Large intestine (tissue), 3 donors: ENCODE data around the gene TNRC6C. TPM values are rescaled to one million over a fixed set of nuclear protein-coding genes. Genes with fewer than 3 reads are reported as not detected.

Experiments used
- DNase-seq, 2 donors: peaks; one replicate each; pipeline versions ENCODE4 v3.0.0 to v3.0.0-alpha.2; 2013
- H3K27ac ChIP-seq: one replicate; pipeline ENCODE4 v1.5.1; 2013; ENCODE audit warnings: low read length
- H3K27me3 ChIP-seq: 2 replicates; pipeline ENCODE4 v1.6.1; 2013; ENCODE audit warnings: low read length; ENCODE audit not compliant: control insufficient read depth, insufficient read depth
- H3K36me3 ChIP-seq: 2 replicates; pipeline ENCODE4 v1.6.1; 2013; ENCODE audit warnings: low read length; ENCODE audit not compliant: control insufficient read depth, insufficient read depth
- H3K4me1 ChIP-seq: one replicate; pipeline ENCODE4 v1.6.1; 2013; ENCODE audit warnings: low read length; ENCODE audit not compliant: control insufficient read depth, insufficient read depth
- H3K4me3 ChIP-seq: one replicate; pipeline ENCODE4 v1.5.1; 2013; ENCODE audit warnings: low read length
- H3K9me3 ChIP-seq: one replicate; pipeline ENCODE4 v1.6.1; 2013; ENCODE audit warnings: mild to moderate bottlenecking, low read depth, low read length, moderate library complexity; ENCODE audit not compliant: control insufficient read depth
- WGBS: methylation state at CpG from one replicate; pipeline ENCODE4 v1.1.5; 2013; ENCODE audit warnings: low lambda C conversion rate; ENCODE audit not compliant: insufficient coverage; 5-methylcytosine and 5-hydroxymethylcytosine counted together
- polyA plus RNA-seq: library from polyadenylated mRNA; unstranded; fragments of 120-200 nt; gene quantifications from one replicate; pipeline ENCODE4 v1.2.1, GENCODE V29; 2013

The TNRC6C gene
- polyA plus RNA-seq, 1 donor, result 6.5 TPM

GRCh38 chr17:77923776-77924513 is 34.6 kb upstream of the TNRC6C start:
- WGBS, result no CpG with 5 or more reads among the region's 10 CpGs
- DNase-seq, result peak; percentile 49 to 56
- no peaks in the 10 kb centered on the region for H3K9me3 ChIP-seq
- H3K27me3 ChIP-seq, result peaks cover 74% of the 10 kb centered on the region
- no peak overlapping the region for H3K27ac ChIP-seq
- no peak overlapping the region for H3K4me3 ChIP-seq
- peaks cover 4% of the 10 kb centered on the region for H3K4me1 ChIP-seq
- no peaks in the 10 kb centered on the region for H3K36me3 ChIP-seq

DNA sequence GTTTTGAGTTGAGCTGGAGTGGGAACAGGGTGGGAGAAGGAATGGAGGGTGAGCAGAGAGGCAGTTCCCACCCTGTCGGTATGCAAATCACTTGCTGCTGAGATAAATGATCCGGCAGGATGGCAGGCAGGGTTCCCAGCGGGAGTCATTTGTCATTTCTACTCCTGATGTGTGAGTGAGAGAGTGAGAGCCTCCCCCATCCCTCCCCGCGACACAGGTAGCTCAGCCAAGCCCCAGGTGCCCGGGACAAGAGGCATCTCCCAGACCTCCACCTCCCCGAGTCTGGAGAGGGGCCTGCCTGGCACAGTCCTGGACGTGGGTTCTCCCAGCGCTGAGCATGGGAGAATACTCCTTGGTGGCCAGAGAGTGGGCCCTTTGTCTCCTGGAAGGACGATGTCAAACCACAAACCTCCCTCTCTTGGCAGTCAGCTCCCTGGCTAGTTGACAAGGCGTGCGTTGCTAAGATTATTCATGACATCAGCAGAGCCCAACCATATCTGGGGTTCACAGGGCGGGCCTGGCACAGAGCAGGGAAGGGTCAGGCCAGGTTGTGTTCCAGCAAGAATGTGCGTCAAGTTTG is 33.7 kb upstream of the TNRC6C start:
- Histone ChIP-seq H3K36me3 (no peaks in the 10 kb centered on the region), H3K4me1 (peaks cover 4% of the 10 kb centered on the region), H3K27ac (no peak overlapping the region), H3K27me3 (peaks cover 74% of the 10 kb centered on the region), H3K9me3 (no peaks in the 10 kb centered on the region), H3K4me3 (no peak overlapping the region)
- 60% methylated on average over 1 of the region's 14 CpGs for WGBS
- no peak for DNase-seq

DNA sequence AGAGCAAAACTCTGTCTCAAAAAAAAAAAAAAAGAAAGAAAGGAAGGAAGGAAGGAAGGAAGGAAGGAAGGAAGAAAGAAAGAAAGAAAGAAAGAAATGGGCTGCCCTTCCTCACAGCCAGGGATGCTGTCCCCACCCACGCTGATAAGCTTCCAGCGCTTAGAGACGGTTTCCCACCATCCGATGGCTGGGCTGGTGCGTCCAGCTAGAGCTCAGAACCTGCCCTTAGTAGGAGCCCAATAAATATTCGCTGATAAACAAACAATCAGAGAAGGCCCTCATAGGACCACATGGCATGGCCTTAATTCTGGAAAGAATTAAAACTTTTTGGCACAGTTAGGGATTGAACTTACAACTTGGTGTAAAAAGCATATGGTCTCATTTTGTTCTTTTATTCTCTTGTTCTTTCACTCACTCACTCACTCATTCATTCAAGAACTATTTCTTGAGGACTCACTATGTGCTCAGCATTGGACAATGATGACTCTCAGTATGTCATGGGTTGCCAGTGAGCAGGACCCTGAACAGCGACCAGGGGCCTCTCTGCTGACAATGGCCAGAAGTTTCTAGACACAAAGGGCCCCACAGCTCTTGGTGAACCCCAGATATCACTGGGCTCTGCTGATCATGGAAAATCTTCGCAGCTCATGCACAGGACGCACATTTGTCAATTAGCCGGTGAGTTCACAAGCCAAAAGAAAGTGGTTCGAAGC is 32.5 kb upstream of the TNRC6C start:
- Histone ChIP-seq H3K27me3 (peaks cover 78% of the 10 kb centered on the region), H3K27ac (no peak overlapping the region), H3K36me3 (no peaks in the 10 kb centered on the region), H3K4me1 (peaks cover 4% of the 10 kb centered on the region), H3K9me3 (no peaks in the 10 kb centered on the region), H3K4me3 (no peak overlapping the region)
- no peak for DNase-seq
- no CpG with 5 or more reads among the region's 11 CpGs for WGBS

- Histone ChIP-seq H3K27me3 (peaks cover 76% of the 10 kb centered on the region), H3K36me3 (no peaks in the 10 kb centered on the region), H3K9me3 (no peaks in the 10 kb centered on the region), H3K4me3 (no peak overlapping the region), H3K4me1 (peaks cover 6% of the 10 kb centered on the region), H3K27ac (no peak overlapping the region)
- WGBS, result no CpG with 5 or more reads among the region's 2 CpGs
- DNase-seq, result no peak
These were observed 31.5 kb upstream of the TNRC6C start for GRCh38 chr17:77926981-77927380.

- peaks cover 74% of the 10 kb centered on the region for H3K27me3 ChIP-seq
- peaks cover 6% of the 10 kb centered on the region for H3K4me1 ChIP-seq
- no peaks in the 10 kb centered on the region for H3K9me3 ChIP-seq
- H3K4me3 ChIP-seq, result no peak overlapping the region
- no peak for DNase-seq
- H3K27ac ChIP-seq, result no peak overlapping the region
- WGBS, result 93% methylated on average over 3 of the region's 16 CpGs
- no peaks in the 10 kb centered on the region for H3K36me3 ChIP-seq
These were observed 30.6 kb upstream of the TNRC6C start for GRCh38 chr17:77927777-77928518.

- no peak for DNase-seq
- WGBS, result no CpG with 5 or more reads among the region's 3 CpGs
- no peak overlapping the region for H3K4me3 ChIP-seq
- H3K4me1 ChIP-seq, result peaks cover 3% of the 10 kb centered on the region
- no peak overlapping the region for H3K27ac ChIP-seq
- no peaks in the 10 kb centered on the region for H3K36me3 ChIP-seq
- H3K9me3 ChIP-seq, result no peaks in the 10 kb centered on the region
- peaks cover 73% of the 10 kb centered on the region for H3K27me3 ChIP-seq
These were observed 29.9 kb upstream of the TNRC6C start for GRCh38 chr17:77928519-77929179.

DNA sequence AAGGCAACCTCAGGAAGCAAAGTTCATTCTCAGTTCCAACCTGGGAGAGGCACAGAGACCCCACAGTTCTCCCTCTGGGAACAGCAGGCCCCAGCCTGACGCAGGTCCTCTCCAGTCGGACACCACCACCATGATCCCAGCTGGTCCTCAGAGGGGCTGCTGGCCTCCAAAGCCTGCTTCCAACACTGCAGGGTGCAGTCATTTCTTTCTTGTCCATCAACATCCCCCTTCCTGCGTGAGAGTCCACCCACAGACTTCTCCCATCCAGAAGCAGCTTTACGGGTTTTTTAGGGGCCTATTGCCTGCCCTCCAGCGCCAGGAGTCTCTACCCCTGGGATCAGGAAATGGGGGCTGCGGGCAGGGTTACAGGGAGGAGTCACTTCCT is 29.3 kb upstream of the TNRC6C start:
- Histone ChIP-seq H3K27ac (no peak overlapping the region), H3K4me3 (no peak overlapping the region), H3K27me3 (peaks cover 75% of the 10 kb centered on the region), H3K9me3 (no peaks in the 10 kb centered on the region), H3K36me3 (no peaks in the 10 kb centered on the region), H3K4me1 (peaks cover 3% of the 10 kb centered on the region)
- no peak for DNase-seq
- WGBS, result no CpG with 5 or more reads among the region's 6 CpGs

- H3K9me3 ChIP-seq, result no peaks in the 10 kb centered on the region
- peaks cover 68% of the 10 kb centered on the region for H3K27me3 ChIP-seq
- DNase-seq, result no peak
- no CpG with 5 or more reads among the region's 14 CpGs for WGBS
- peaks cover 3% of the 10 kb centered on the region for H3K4me1 ChIP-seq
- H3K36me3 ChIP-seq, result no peaks in the 10 kb centered on the region
- H3K4me3 ChIP-seq, result no peak overlapping the region
- no peak overlapping the region for H3K27ac ChIP-seq
These were observed 28.5 kb upstream of the TNRC6C start for GRCh38 chr17:77929871-77930436.

- Histone ChIP-seq H3K27ac (no peak overlapping the region), H3K4me3 (no peak overlapping the region), H3K27me3 (peaks cover 66% of the 10 kb centered on the region), H3K4me1 (peaks cover 8% of the 10 kb centered on the region), H3K36me3 (no peaks in the 10 kb centered on the region), H3K9me3 (no peaks in the 10 kb centered on the region)
- WGBS, result no CpG with 5 or more reads among the region's 24 CpGs
- DNase-seq, result no peak
These were observed 27.4 kb upstream of the TNRC6C start for GRCh38 chr17:77930780-77931768.
